GM12878 (cell line): ENCODE measurements around the gene OPN1MW3.

Experiments used
- PAX8 ChIP-seq: fragments of 450-650 bp; IDR thresholded peaks from 2 replicates; pipeline ENCODE4 v1.6.1; 2017; ENCODE audit warnings: mild to moderate bottlenecking, moderate library complexity
- POLR2A ChIP-seq: IDR thresholded peaks from 2 replicates; pipeline ENCODE4 v1.6.1; 2011; ENCODE audit warnings: low read depth, mild to moderate bottlenecking, low read length

- TF ChIP-seq PAX8 (no peak), POLR2A (no peak)
These were observed 48.3 kb downstream of the OPN1MW3 start for GRCh38 chrX:154305541-154306205.
